Right lung (tissue), 5 donors: ENCODE measurements around the gene TTLL8. TPM values are rescaled to one million over a fixed set of nuclear protein-coding genes. Genes with fewer than 3 reads are reported as not detected.

Experiments
- DNase-seq, 2 donors: peaks; one replicate each; pipeline ENCODE4 v3.0.0-alpha.2; 2013
- polyA plus RNA-seq, 5 donors: library from polyadenylated mRNA; unstranded; fragments of 120-200 nt; gene quantifications; one replicate each; pipeline versions ENCODE4 v1.2.1 to v1.2.3, GENCODE V29; 2013; ENCODE audit warnings: inconsistent platforms in 1 of 5, low replicate concordance in 1 of 5; ENCODE audit not compliant: insufficient read length in 5 of 5, insufficient read depth in 1 of 5

TTLL8 gene
- polyA plus RNA-seq, 5 donors = not detected

GRCh38 chr22:50002791-50003190 lies 55.3 kb downstream of the TTLL8 start:
- no peak for DNase-seq

GRCh38 chr22:50001388-50002231 lies 56.5 kb downstream of the TTLL8 start:
- DNase-seq = no peak

GRCh38 chr22:50000587-50001387 lies 57.3 kb downstream of the TTLL8 start:
- no peak for DNase-seq

GRCh38 chr22:49999946-50000586 lies 58.0 kb downstream of the TTLL8 start:
- no peak for DNase-seq

- DNase-seq = no peak
Observed at GRCh38 chr22:49999063-49999945, 58.8 kb downstream of the TTLL8 start.

- DNase-seq = no peak
Observed at GRCh38 chr22:49998718-49999062, 59.4 kb downstream of the TTLL8 start.

GRCh38 chr22:49997932-49998717 lies 60.0 kb downstream of the TTLL8 start:
- no peak for DNase-seq

- no peak for DNase-seq
Observed at GRCh38 chr22:49997251-49997599, 60.9 kb downstream of the TTLL8 start.

- no peak for DNase-seq
Observed at GRCh38 chr22:49996518-49997250, 61.4 kb downstream of the TTLL8 start.

- DNase-seq = no peak
Observed at GRCh38 chr22:49996119-49996517, 62.0 kb downstream of the TTLL8 start.

- no peak for DNase-seq
Observed at GRCh38 chr22:49995361-49996118, 62.6 kb downstream of the TTLL8 start.

- no peak for DNase-seq
Observed at GRCh38 chr22:49995041-49995360, 63.1 kb downstream of the TTLL8 start.

GRCh38 chr22:49994361-49995040 lies 63.6 kb downstream of the TTLL8 start:
- DNase-seq = no peak

- no peak for DNase-seq
Observed at GRCh38 chr22:49993649-49994360, 64.3 kb downstream of the TTLL8 start.

GRCh38 chr22:49992921-49993648 lies 65.0 kb downstream of the TTLL8 start:
- no peak for DNase-seq

GRCh38 chr22:49991907-49992533 lies 66.1 kb downstream of the TTLL8 start:
- DNase-seq = no peak

- DNase-seq = no peak
Observed at GRCh38 chr22:49991167-49991566, 66.9 kb downstream of the TTLL8 start.
